ENCODE results near the gene FARSA.
"Not testable (repeated sequence)": the region's sequence is repeated elsewhere in the genome, so short reads cannot be mapped to it uniquely, and the experiment has no call there.

The FARSA gene

DNA sequence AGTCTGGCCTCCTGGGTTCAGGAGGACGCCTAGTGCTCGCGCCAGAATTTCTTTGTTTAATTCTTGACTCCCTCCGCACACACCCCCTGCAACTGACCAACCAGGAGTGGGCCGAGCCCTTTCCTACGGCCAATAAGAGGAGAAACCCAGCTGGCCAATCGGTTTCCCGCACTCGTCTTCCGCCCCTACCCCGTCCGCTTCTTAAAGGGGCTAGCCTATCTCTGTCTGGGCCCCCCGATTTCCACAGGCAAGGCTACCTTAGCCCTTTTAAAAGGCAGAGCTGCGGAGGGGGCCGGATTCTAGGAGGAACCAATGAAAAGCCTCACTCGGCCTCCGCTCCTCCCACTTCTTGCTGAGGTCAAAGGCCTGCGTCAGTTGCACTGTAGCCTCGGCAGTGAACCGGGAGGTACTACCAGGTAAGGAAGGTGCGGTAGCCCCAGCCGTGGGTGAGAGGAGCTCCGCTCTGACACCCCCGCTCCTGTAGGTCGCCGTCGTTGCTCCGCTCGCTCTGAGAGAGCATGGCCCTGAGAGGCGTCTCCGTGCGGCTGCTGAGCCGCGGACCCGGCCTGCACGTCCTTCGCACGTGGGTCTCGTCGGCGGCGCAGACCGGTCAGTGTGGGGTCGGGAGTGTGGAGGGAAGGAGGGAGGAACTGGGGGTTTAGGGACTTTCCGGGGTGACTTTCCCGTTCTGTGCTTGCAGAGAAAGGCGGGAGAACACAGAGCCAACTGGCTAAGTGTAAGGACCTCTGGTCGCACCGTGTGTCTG is 42.5 kb downstream of the FARSA start, which contains the start of gene GCDH:
GCDH (plus strand) TSS at position 374 of the 766 bp plus-strand sequence; CDS start at position 519, 145 bp downstream.
- peak; percentile 98 for ATAC-seq
- no peak for TF ChIP-seq PPARA (CRISPR knock-in tag; IDR thresholded peaks at IDR 0.05; ENCODE audit: borderline replicate concordance)
- no peak for TF ChIP-seq ZNF70 (CRISPR knock-in tag; IDR thresholded peaks at IDR 0.05)
- TF ChIP-seq, protein P1, sequence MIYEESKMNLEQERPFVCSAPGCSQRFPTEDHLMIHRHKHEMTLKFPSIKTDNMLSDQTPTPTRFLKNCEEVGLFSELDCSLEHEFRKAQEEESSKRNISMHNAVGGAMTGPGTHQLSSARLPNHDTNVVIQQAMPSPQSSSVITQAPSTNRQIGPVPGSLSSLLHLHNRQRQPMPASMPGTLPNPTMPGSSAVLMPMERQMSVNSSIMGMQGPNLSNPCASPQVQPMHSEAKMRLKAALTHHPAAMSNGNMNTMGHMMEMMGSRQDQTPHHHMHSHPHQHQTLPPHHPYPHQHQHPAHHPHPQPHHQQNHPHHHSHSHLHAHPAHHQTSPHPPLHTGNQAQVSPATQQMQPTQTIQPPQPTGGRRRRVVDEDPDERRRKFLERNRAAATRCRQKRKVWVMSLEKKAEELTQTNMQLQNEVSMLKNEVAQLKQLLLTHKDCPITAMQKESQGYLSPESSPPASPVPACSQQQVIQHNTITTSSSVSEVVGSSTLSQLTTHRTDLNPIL (CRISPR knock-in tag; IDR thresholded peaks at IDR 0.05; ENCODE audit: low read depth): no peak
- TF ChIP-seq BACH2 (CRISPR knock-in tag; IDR thresholded peaks at IDR 0.05; ENCODE audit: borderline replicate concordance): no peak
- TF ChIP-seq ZC3H10 (CRISPR knock-in tag; IDR thresholded peaks at IDR 0.05): no peak
- no peak for TF ChIP-seq OSR1 (CRISPR knock-in tag; IDR thresholded peaks at IDR 0.05)
- TF ChIP-seq ZNF8 (CRISPR knock-in tag; IDR thresholded peaks at IDR 0.05): no peak
- no peak for TF ChIP-seq GLIS3 (CRISPR knock-in tag; IDR thresholded peaks at IDR 0.05)

DNA sequence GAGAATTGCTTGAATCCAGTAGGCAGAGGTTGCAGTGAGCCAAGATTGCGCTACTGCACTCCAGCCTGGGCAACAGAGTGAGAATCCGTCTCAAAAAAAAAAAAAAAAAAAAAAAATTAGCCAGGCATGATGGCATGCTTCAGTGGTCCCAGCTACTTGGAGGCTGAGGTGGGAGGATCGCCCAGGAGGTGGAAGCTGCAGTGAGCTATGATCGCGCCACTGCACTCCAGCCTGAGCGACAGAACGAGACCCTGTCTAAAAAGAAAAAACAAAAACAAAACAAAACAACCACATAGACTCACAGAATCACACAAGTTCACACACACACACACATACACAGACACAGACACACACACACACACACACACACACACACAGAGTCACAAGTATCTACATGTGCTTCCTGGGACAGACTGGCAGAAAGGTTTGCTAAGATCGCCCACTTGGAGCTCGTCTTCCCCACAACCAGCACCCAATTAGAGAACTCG is 43.2 kb downstream of the FARSA start:
- not testable (repeated sequence) for ATAC-seq
- 0 out of 2 replicates have a peak, but pooled peaks have one; percentile 67 for TF ChIP-seq ARNTL (CRISPR knock-in tag; IDR thresholded peaks at IDR 0.05; ENCODE audit: borderline replicate concordance, low read depth)

DNA sequence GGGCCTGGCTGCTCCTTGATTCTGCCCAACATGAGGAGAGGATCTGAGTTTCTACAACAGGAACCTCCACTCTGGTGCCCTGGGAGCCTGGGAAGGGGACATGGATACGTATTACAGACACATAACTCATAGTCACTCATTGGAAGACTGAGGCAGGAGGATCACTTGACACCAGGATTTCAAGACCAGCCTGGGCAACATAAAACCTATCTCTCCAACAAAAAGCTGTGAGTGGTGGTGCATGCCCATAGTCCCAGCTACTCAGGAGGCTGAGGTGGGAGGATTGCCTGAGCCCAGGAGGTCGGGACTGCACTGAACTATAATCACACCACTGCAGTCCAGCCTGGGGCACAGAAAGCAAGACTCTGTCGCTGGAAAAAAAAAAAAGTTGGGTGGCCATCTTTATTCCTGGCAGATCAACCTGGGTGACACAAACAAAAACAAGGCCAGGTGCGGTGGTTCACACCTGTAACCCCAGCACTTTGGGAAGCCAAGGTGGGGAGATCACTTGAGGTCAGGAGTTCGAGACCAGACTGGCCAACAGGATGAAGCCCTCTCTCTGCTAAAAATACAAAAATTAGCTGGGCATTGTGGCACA is 45.4 kb downstream of the FARSA start:
- TF ChIP-seq ZFP3 (CRISPR knock-in tag; IDR thresholded peaks at IDR 0.05) (no peak), BACH2 (CRISPR knock-in tag; IDR thresholded peaks at IDR 0.05; ENCODE audit: borderline replicate concordance) (no peak), ZFP30 (CRISPR knock-in tag; IDR thresholded peaks at IDR 0.05) (no peak), ZNF8 (CRISPR knock-in tag; IDR thresholded peaks at IDR 0.05) (no peak)
- TF ChIP-seq, protein P2, sequence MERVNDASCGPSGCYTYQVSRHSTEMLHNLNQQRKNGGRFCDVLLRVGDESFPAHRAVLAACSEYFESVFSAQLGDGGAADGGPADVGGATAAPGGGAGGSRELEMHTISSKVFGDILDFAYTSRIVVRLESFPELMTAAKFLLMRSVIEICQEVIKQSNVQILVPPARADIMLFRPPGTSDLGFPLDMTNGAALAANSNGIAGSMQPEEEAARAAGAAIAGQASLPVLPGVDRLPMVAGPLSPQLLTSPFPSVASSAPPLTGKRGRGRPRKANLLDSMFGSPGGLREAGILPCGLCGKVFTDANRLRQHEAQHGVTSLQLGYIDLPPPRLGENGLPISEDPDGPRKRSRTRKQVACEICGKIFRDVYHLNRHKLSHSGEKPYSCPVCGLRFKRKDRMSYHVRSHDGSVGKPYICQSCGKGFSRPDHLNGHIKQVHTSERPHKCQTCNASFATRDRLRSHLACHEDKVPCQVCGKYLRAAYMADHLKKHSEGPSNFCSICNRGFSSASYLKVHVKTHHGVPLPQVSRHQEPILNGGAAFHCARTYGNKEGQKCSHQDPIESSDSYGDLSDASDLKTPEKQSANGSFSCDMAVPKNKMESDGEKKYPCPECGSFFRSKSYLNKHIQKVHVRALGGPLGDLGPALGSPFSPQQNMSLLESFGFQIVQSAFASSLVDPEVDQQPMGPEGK (CRISPR knock-in tag; IDR thresholded peaks at IDR 0.05; ENCODE audit: borderline replicate concordance): no peak
- ATAC-seq: no peak

DNA sequence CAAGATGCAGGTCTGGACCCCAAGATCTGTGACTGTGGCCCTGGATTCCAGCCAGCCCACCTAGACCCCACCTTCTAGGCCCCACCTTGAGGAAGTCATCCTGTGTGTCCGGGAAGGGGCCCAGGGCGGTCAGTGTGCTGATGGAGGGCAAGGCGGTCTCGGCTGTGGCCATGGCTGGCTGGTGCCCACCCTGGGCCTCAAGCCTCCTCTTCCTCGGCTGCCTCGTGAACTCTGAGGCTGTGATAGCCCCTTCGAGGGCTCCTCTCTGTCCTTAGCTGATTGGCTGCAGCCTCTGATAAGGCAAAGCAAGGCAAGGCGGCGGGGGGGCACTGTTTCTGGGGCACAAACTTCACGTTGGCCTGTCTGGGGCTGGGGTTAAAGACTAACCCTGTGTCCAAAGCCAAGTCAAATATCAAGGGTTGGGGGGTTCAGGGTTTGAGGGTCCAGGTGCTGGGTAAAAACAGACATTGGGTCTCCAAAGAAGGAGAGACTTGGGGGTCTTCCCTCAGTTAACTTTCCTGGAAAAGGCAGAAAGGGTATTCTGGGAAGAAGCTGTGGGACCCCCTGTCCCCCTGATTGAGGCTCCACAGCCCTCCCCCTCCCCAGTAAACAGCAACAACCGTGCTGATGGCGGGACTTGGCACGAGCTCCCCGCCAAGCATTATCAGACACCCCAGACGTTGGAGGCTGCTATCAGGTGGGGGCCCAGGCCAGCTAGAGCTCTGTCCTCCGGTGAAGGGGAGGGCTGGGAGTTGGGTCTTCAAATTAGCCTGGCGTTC is 46.4 kb downstream of the FARSA start, which contains the start of gene KLF1:
KLF1 (minus strand) TSS at position 233 of the 779 bp plus-strand sequence; CDS start at position 172, 61 bp downstream.
- TF ChIP-seq, protein P3, sequence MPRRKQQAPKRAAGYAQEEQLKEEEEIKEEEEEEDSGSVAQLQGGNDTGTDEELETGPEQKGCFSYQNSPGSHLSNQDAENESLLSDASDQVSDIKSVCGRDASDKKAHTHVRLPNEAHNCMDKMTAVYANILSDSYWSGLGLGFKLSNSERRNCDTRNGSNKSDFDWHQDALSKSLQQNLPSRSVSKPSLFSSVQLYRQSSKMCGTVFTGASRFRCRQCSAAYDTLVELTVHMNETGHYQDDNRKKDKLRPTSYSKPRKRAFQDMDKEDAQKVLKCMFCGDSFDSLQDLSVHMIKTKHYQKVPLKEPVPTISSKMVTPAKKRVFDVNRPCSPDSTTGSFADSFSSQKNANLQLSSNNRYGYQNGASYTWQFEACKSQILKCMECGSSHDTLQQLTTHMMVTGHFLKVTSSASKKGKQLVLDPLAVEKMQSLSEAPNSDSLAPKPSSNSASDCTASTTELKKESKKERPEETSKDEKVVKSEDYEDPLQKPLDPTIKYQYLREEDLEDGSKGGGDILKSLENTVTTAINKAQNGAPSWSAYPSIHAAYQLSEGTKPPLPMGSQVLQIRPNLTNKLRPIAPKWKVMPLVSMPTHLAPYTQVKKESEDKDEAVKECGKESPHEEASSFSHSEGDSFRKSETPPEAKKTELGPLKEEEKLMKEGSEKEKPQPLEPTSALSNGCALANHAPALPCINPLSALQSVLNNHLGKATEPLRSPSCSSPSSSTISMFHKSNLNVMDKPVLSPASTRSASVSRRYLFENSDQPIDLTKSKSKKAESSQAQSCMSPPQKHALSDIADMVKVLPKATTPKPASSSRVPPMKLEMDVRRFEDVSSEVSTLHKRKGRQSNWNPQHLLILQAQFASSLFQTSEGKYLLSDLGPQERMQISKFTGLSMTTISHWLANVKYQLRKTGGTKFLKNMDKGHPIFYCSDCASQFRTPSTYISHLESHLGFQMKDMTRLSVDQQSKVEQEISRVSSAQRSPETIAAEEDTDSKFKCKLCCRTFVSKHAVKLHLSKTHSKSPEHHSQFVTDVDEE (CRISPR knock-in tag; IDR thresholded peaks at IDR 0.05): no peak
- TF ChIP-seq ZNF8 (CRISPR knock-in tag; IDR thresholded peaks at IDR 0.05) (no peak), ZC3H10 (CRISPR knock-in tag; IDR thresholded peaks at IDR 0.05) (no peak), ARNTL (CRISPR knock-in tag; IDR thresholded peaks at IDR 0.05; ENCODE audit: borderline replicate concordance, low read depth) (no peak), ISL1 (CRISPR knock-in tag; IDR thresholded peaks at IDR 0.05) (no peak), RARB (CRISPR knock-in tag; IDR thresholded peaks at IDR 0.05) (no peak), ZFP3 (CRISPR knock-in tag; IDR thresholded peaks at IDR 0.05) (no peak), PPARA (CRISPR knock-in tag; IDR thresholded peaks at IDR 0.05; ENCODE audit: borderline replicate concordance) (no peak), GLIS3 (CRISPR knock-in tag; IDR thresholded peaks at IDR 0.05) (no peak), ESRRG (CRISPR knock-in tag; IDR thresholded peaks at IDR 0.05) (no peak), ZFP30 (CRISPR knock-in tag; IDR thresholded peaks at IDR 0.05) (no peak), BACH2 (CRISPR knock-in tag; IDR thresholded peaks at IDR 0.05; ENCODE audit: borderline replicate concordance) (no peak), ZNF565 (CRISPR knock-in tag; conservative IDR thresholded peaks at IDR 0.05; ENCODE audit: low read depth) (no peak), TCF4 (CRISPR knock-in tag; IDR thresholded peaks at IDR 0.05; ENCODE audit: borderline replicate concordance) (no peak)
- TF ChIP-seq, protein P4, sequence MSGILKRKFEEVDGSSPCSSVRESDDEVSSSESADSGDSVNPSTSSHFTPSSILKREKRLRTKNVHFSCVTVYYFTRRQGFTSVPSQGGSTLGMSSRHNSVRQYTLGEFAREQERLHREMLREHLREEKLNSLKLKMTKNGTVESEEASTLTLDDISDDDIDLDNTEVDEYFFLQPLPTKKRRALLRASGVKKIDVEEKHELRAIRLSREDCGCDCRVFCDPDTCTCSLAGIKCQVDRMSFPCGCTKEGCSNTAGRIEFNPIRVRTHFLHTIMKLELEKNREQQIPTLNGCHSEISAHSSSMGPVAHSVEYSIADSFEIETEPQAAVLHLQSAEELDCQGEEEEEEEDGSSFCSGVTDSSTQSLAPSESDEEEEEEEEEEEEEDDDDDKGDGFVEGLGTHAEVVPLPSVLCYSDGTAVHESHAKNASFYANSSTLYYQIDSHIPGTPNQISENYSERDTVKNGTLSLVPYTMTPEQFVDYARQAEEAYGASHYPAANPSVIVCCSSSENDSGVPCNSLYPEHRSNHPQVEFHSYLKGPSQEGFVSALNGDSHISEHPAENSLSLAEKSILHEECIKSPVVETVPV (CRISPR knock-in tag; IDR thresholded peaks at IDR 0.05): no peak
- TF ChIP-seq, protein P1 (CRISPR knock-in tag; IDR thresholded peaks at IDR 0.05; ENCODE audit: low read depth): no peak
- TF ChIP-seq, protein P5, sequence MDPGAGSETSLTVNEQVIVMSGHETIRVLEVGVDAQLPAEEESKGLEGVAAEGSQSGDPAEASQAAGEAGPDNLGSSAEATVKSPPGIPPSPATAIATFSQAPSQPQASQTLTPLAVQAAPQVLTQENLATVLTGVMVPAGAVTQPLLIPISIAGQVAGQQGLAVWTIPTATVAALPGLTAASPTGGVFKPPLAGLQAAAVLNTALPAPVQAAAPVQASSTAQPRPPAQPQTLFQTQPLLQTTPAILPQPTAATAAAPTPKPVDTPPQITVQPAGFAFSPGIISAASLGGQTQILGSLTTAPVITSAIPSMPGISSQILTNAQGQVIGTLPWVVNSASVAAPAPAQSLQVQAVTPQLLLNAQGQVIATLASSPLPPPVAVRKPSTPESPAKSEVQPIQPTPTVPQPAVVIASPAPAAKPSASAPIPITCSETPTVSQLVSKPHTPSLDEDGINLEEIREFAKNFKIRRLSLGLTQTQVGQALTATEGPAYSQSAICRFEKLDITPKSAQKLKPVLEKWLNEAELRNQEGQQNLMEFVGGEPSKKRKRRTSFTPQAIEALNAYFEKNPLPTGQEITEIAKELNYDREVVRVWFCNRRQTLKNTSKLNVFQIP (CRISPR knock-in tag; IDR thresholded peaks at IDR 0.05; ENCODE audit: borderline replicate concordance, low read depth): no peak
- ATAC-seq: no peak

All from SK-N-SH treated with all-trans-retinoic acid at 6 μM for 48 hours (cell line).